ENCODE data around the gene RNU5B-1. TPM values are rescaled to one million over a fixed set of nuclear protein-coding genes. Genes with fewer than 3 reads are reported as not detected.

Gene RNU5B-1
- not detected in 2 replicates for total RNA-seq

DNA sequence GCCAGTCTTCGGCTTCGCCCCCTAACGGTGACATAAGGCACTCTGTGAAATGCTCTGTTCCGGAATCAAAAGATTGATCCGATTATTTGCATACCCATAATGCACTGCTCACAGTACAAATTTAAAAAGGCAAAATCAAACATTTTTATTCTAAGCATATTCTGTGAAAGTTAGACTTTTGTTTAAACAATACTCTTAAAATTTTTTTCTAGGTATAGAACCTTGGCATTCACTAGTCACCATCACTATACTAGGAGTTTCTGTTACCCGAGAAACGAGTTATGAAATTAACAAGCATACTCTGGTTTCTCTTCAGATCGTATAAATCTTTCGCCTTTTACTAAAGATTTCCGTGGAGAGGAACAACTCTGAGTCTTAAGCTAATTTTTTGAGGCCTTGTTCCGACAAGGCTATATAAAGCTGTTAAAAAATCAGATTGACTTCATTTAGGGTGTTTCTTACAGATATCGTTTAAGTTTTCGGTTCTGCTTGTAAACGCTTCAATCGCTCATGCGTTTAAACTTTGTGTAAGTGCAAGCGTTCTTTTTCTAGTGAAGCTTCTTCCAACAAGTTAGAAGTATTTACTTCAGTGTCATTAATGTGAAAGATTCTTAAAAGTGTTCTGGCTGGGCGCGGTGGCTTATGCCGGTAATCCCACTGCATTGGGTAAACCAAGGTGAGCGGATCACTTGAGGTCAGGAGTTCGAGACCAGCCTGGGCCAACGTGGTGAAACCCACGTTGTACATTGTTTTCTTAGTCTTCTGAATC, at the start of gene RNU5B-1:
RNU5B-1 (plus strand) TSS at position 297 of the 769 bp plus-strand sequence.

DNA sequence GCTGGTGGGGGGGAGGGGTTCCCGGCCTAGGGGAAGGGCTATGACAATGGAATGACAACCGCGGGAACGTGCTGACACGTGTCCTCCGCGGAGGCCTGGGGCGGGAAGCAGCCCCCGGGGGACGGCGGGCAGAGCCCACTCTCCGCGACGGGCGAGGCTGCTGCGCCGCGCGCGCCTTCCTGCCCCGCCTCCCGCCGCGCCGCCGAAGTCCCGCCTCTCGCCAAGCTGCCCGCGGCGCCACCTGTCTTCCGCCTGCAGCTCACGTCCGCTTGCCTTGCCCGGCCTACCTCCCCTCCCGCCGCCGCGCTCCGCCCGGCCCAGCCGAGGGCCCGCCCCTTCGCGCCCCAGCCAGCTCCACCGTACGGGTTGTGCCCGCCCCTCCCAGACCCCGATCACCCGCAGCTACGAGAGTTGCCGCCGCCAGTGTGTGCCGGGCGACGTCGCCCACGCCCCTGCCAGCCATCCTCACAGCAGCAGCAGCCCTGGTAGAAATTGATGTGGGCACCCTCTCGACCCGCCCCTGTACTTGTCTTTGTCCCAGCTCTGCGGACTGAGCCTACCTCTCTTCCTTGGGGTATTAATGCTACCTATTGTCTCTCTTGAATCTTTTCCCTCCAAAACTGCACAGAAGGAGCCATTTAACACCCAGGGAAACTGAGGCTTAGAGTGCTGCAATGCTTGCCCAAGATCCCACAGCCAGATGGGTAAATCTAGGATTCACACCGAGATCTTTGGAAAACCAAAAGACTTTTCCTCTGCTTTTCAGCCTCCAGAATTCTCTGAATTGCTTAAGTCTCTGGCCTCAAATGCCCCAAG, 17.6 kb upstream of the RNU5B-1 start, which contains the start of gene PARP16:
PARP16 (minus strand) TSS at position 180 of the 816 bp plus-strand sequence. CDS start 457 bp downstream, outside the sequence.

Other genes with a start within 250 kb of the RNU5B-1 start
- gene RASL12, start 236.7 kb upstream of the RNU5B-1 start, total RNA-seq: 8.5 and 10.4 TPM in 2 replicates
- gene KBTBD13, start 227.9 kb upstream of the RNU5B-1 start, total RNA-seq: not detected in 2 replicates
- under 0.01 and 0.30 TPM in 2 replicates for gene UBAP1L, start 189.5 kb upstream of the RNU5B-1 start, total RNA-seq
- 11.7 and 13.8 TPM in 2 replicates for gene PDCD7, start 170.9 kb upstream of the RNU5B-1 start, total RNA-seq
- gene CLPX, start 119.3 kb upstream of the RNU5B-1 start, total RNA-seq: 19.3 and 19.5 TPM in 2 replicates
- under 0.01 and 0.17 TPM in 2 replicates for gene CILP, start 93.2 kb upstream of the RNU5B-1 start, total RNA-seq
- 5.1 and 7.1 TPM in 2 replicates for gene PARP16, start 17.8 kb upstream of the RNU5B-1 start, total RNA-seq
- not detected in 2 replicates for gene RNU5A-1, start 8.6 kb upstream of the RNU5B-1 start, total RNA-seq
- gene IGDCC3, start 73.3 kb downstream of the RNU5B-1 start, total RNA-seq: under 0.01 TPM in 1 of 2 replicates, not detected in the other
- gene IGDCC4, start 118.3 kb downstream of the RNU5B-1 start, total RNA-seq: 1.3 and 1.5 TPM in 2 replicates
- 13.5 and 14.6 TPM in 2 replicates for gene DPP8, start 213.0 kb downstream of the RNU5B-1 start, total RNA-seq
- gene HACD3, start 225.8 kb downstream of the RNU5B-1 start, total RNA-seq: 67.8 and 73.6 TPM in 2 replicates